Ramos (cell line): ENCODE results near the gene EIF4EBP2.

Source experiments
- in situ Hi-C: fragments of 300-500 bp; cut with MboI; formaldehyde crosslinking; loops from one replicate; pipeline ENCODE4 v1.14.3; 2022; ENCODE audit warnings: low sequenced_read_pairs; ENCODE audit not compliant: unreplicated experiment

Gene EIF4EBP2

GRCh38 chr10:70457759-70458305 lies 53.9 kb downstream of the EIF4EBP2 start:
- in situ Hi-C loops, result no loop called here

- in situ Hi-C loops, result no loop called here
Observed at GRCh38 chr10:70458329-70459060, 54.5 kb downstream of the EIF4EBP2 start.

- in situ Hi-C loops, result no loop called here
Observed at GRCh38 chr10:70459061-70459773, 55.3 kb downstream of the EIF4EBP2 start.

- in situ Hi-C loops, result loop anchor here (10.0 kb wide), 1 partner anchor 295 kb away; no protein-coding TSS in a partner anchor
Observed at GRCh38 chr10:70459774-70460490, 56.0 kb downstream of the EIF4EBP2 start.

- in situ Hi-C loops, result loop anchor here (10.0 kb wide), 1 partner anchor 293 kb away; no protein-coding TSS in a partner anchor
Observed at GRCh38 chr10:70461397-70462348, 57.7 kb downstream of the EIF4EBP2 start.

- in situ Hi-C loops, result loop anchor here (10.0 kb wide), 1 partner anchor 292 kb away; no protein-coding TSS in a partner anchor
Observed at GRCh38 chr10:70462349-70462984, 58.5 kb downstream of the EIF4EBP2 start.

GRCh38 chr10:70465278-70465677 lies 61.3 kb downstream of the EIF4EBP2 start:
- in situ Hi-C loops, result loop anchor here (10.0 kb wide), 1 partner anchor 290 kb away; no protein-coding TSS in a partner anchor

GRCh38 chr10:70465832-70466231 lies 61.9 kb downstream of the EIF4EBP2 start:
- in situ Hi-C loops, result loop anchor here (10.0 kb wide), 1 partner anchor 289 kb away; no protein-coding TSS in a partner anchor

GRCh38 chr10:70466951-70467350 lies 63.0 kb downstream of the EIF4EBP2 start:
- in situ Hi-C loops, result loop anchor here (10.0 kb wide), 1 partner anchor 288 kb away; no protein-coding TSS in a partner anchor

- in situ Hi-C loops, result loop anchor here (10.0 kb wide), 1 partner anchor 52 kb away; no protein-coding TSS in a partner anchor
Observed at GRCh38 chr10:70472799-70473454, 69.0 kb downstream of the EIF4EBP2 start.

GRCh38 chr10:70474780-70475179 lies 70.8 kb downstream of the EIF4EBP2 start:
- in situ Hi-C loops, result loop anchor here (10.0 to 25.0 kb wide), 2 partner anchors 50 to 1263 kb away; no protein-coding TSS in a partner anchor

GRCh38 chr10:70475661-70476060 lies 71.7 kb downstream of the EIF4EBP2 start:
- in situ Hi-C loops, result loop anchor here (10.0 to 25.0 kb wide), 2 partner anchors 49 to 1262 kb away; no protein-coding TSS in a partner anchor

GRCh38 chr10:70476249-70477035 lies 72.5 kb downstream of the EIF4EBP2 start:
- in situ Hi-C loops, result loop anchor here (10.0 to 25.0 kb wide), 2 partner anchors 48 to 1261 kb away; no protein-coding TSS in a partner anchor

- in situ Hi-C loops, result loop anchor here (10.0 to 25.0 kb wide), 2 partner anchors 47 to 1260 kb away; no protein-coding TSS in a partner anchor
Observed at GRCh38 chr10:70477661-70478162, 73.8 kb downstream of the EIF4EBP2 start.
